NK-92 treated with Interleukin-12 subunit alpha and Interleukin-12 subunit beta, amount 100 ng/mL, for 24 hours (cell line): ENCODE data around the gene MRPL45.

Source experiments
- DNase-seq: peaks from one replicate; lab custom pipeline; 2025; lab: John Stamatoyannopoulos, UW

MRPL45 gene

DNA sequence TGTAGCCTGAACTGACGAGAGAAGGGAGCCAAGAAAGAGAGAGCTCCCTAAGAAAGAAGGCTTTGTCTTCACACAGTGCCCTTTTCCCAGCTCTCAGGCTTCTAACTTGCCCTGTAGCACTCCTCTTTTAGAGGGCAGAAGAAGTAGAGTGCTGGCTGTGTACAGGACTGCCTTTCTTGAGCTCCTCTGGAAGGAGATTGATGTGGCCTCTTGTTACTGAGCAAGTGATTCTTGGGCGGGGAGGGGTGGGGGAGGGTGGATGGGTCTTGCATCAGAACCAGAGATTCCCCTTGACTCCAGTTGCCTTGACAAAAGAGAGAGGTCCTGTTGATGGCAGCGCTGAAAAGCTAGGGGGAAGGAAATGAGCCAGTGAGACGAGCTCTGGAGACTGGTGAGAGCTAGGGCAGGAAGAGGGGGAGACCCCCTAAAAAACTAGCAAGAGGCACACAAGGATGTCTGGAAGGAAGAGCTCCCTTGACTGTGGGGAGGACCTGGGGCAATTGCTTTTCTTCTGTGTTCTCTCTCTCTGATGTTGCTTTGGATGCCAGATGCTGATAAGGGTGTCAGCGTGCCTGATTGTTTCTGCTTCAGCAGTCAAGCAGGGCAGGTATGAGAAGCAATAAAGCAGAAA is 28.4 kb downstream of the MRPL45 start:
- no peak for DNase-seq

DNA sequence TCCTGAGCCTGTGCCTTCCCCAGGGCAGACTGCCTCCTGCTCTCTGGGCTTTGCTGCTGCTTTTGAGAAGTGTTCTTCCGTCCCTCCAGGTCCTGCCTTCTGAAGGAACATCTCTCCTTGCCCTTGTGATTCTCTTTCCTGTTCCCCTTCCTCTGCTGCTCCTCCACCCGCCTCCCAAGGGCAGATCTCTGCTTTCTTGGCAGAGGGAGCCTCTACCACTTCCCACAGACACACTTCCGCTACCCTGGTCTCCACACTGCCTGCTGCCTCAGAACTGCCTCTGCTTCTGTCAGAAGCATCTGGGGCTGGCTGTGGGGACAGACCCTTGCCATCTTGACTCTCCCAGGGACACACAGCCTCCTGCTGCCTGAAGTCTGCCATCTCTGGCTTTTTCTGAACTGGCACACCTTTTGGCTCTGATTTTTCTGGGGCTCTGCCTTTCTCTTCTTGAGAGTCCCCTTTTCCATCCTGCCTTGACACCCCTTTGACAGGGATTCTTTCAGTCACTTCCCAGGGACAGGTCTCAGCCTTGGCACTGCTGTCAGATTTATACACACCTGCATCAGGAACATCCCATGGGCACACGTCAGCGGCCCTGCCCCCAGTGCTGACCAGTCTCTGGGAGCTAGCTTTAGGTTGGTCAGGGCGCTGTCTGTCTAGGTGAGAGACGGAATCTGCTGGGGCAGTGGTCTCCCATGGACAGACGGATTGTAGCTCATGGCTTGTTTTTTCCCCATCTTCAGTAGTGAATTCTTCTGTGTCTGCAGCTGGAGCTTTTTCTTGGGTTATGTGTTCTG is 30.2 kb downstream of the MRPL45 start:
- no peak for DNase-seq

DNA sequence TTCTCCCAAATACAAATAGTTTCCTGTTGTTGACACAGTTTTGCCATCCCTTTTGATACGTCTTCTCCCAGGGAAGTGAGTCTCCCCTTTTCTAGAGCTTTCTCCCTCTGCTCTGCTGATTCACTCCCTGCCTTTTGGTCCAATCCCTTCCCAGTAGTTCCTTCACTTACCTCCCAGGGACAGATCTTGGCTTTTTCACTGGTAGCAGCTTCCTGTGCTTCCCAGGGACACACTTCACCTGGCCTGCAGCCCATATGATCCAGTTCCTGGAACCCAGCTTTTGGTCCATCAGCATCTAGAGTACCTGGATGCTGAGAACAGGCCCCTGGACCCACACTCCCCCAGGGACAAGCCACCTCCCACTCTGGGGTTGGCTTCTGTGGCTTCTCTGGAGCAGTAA is 31.0 kb downstream of the MRPL45 start:
- DNase-seq = no peak

DNA sequence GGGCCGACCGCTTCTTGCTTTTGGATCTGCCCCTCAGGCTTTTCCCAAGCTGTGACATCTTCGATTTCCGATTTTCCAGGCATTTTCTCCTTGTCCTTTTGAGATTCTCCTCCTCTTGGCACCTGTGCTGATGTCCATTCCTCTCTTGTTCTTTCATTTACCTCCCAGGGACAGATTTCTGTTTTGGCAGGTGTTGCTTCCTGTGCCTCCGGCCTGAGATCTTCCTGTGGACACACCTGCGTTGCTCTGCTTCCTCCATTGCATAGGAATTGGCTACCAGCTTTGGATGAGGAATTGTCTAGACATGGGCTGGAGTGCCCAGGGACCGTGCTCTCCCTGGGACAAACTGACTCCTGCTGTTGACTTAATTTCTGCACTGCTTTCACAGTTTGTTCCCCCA is 31.7 kb downstream of the MRPL45 start:
- DNase-seq = no peak

DNA sequence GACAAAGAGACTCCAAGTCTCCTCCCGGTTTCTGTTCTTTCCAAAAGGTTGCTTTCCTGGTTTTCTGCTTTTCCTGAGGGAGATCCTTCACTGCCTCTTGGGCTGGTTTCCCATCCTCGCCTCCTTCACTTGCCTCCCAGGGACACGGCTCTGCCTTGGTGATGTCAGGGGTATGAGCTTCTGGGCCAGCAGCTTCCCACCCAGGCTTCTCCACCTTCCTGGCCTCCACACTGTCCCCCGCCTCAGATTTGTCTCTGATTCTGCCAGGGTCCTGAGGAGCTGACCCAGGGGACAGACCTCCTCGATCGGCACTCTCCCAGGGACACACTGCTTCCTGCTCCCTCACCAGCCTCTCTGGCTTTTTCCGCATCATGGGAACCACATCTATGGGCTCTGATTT is 32.3 kb downstream of the MRPL45 start:
- DNase-seq = no peak

DNA sequence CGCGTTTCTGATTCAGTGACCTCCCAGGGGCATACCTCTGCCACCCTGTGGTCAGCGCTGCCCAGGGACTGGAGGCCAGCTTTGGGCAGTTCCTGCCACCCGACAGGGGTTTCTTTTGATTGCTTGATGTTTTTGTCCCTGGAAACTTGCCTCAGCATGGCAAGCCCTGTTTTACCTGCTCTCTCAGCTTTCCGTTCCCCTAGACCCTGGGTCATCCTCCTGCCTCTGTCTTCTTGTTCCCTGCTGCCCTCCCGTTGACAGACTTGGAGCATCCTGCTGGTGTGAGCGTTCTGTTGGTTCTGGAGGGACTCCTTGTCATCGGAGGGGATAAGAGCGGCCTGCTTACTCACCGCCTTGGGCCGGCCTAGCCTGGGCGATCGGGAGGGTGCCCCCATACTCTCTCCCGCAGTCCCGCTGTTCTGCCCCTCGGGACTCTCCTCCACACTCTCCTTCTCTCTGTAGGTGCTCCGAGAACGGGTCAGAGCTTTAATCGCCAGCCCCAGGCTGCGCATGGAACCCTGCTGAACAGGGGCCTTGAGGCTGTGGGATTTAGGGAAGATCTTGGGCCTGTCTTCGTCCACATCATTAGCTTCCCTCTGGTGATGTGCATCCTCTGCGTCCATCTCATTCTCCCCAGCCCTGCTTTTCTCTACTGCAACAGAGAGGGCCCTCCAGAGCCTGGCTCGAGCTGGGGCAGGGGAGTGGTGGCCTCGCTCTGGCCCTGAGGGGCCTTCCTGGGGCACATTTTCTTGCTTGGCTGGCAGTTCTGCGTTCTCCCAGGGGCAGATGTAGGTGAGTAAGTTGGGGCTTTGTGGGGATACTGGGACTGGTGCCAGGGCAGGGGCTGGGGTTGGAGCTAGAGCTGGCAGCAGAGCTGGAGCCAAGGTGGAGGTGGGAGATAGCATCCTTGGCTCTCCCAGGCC is 33.1 kb downstream of the MRPL45 start:
- no peak for DNase-seq

DNA sequence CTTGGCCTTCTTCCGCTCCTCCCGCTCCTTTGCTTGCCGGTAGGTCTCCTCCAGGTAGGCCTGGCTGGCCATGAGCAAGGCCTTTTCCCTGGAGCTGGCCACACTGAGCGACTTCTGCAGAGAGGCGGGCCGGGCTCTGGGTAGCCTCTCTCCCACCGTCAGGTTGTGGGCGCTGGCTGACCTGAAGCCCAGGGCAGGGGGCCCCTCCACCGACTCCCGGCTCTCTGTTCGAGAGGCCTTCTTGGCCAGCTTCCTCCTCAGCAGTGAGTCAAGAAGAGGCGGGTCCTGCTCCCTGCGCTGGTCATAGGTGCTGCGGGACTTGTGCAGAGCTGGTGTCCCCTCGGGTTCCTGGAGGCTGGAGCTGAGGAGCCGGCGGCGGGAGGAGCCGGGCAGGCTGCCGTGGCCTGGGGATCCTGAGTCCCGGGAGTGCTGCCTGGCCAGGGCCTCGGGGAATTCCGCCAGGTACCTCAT is 34.0 kb downstream of the MRPL45 start:
- no peak for DNase-seq

DNA sequence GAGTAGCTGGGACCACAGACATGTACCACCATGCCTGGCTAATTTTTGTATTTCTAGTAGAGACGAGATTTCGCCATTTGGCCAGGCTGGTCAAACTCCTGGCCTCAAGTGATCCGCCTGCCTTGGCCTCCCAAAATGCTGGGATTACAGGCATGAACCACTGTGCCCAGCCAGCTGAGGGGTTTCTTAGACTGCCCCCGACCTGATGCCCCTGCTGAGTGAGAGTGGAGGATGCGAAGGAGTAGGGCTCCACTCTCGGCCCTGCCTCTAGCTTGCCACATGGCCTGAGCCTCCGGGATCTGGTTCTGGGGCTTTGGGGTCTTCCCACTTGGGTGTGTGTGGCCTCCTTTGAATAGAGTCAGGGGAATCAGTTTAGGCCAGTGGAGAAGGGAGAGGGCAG is 35.8 kb downstream of the MRPL45 start:
- no peak for DNase-seq

DNA sequence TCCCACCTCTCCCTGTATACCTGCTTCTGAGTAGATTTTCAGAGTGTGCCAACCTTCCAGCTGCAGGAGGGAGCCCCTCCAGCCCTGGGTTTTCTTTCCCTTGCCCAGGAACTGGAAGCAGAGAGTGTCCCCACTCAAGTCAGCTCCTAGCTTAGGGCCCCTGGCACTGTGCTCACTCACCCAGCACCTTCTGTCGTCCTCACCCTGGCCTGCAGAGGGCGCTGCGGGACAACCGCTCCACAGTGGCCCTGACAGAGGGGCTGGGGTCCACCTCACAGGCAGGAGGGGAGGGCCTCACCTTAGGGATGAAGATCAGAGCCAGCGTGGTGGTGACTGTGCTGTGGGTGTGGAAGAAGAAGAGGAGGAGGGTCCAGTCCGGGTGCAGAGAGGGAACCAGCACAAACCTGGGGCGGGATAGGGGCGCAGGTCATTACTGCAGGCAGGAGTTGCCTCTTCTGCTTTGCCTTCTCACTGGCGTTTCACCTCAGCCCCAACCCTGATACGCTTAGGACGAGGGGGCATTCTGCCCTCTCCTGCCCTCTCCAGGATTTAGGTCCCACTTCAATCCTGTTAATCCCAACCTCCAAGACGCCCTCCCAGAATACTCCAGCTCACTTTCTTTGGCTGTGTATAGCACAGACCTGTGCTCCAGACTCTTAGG is 36.8 kb downstream of the MRPL45 start:
- DNase-seq = peak; percentile 20

DNA sequence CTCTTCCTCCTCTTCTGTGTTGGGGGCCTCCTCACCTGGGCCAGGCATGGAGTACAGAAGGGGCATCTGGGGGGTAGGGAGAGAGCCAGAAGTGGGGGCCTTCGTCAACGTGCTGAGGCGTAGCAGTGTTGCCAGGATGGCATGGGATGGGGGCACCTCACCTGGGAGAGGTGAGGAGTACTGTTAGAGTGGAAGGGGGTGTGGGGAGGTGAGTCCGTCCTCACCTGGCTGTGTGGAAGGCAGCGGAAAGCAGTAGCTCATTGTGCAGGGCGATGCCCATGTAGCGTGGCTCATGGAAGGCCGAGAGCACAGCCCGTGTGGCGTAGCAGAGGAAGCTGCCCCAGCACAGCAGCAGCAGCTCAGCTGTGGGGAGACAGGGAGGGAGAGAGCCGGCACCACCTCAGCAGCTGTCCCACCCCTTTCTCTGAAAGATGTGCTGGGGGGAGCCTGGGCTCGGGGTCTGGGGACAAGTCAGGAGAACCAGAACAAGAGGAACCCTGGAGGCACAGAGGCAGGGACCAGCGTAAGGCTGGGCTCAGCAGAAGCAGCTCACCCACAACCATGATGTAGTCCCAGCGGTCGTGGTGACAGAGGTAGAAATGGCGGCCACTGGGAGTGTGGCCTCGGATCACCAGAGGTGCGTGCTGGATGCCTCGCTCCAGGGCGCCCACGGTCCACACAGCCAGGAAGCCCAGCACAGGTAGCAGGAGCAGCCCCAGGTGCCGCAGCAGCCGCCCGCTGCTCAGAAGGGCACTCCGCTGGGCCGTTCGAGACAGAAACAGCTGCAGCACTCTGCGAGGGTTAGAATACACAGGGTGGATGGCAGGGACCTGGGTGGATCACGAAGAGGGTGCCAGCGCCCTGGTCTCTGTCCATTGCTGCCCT is 37.8 kb downstream of the MRPL45 start:
- DNase-seq = no peak

DNA sequence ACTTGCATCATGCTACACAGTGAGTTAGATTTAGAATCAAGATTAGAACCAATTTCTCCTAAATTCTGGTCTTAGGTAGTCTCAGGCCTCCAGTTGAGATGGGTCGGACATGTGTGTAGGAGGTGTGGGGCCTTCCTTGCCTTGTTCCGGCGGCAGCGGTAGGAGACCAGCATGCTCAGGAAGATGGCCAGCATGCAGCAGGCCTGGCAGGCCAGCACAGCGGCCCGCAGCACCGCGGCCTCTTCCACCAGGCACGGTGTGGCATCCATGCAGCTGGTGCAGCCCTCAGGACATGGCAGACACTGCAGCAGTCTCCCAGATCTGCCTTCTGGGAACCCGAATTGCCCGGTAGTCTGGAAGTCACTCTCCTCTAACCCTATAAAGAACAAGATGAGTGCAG is 39.9 kb downstream of the MRPL45 start:
- no peak for DNase-seq

DNA sequence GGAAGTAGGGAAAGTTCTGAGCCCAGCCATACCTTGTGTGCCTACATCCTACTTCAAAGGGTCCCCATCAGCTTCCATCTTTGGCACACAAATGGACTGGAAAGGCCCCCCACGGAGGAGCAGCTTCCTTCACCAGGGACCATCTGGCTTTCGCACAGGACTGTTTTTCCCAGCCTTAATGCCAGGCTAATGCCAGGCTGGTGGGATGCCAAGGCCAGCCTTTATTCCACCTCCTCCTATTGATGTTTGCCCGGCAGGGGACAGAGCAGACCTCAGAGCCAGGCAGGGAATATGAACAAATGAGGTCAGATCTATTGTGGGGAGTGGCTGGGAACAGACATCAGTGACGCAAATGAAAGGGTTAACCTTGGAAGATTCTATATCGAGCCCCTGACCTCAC is 41.1 kb downstream of the MRPL45 start:
- no peak for DNase-seq

DNA sequence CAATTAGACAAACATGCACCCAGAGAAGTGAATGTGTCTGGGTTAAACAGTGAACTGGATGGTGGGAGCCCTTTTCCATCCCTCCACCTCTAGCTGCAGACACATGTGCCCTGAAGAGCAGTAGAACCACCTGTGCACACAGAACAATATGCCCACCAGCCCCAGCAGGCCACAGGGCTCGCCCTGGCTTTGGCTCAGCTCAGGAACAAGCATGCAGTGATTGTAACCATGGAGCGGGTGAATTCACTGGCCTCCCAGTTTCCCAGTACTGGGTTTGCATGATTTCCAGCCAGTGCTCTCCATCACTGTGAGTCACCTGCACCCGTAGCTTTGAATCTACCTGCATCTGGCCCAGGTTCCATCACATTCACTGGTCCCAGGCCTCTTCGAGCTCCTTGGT is 41.6 kb downstream of the MRPL45 start:
- DNase-seq = no peak

DNA sequence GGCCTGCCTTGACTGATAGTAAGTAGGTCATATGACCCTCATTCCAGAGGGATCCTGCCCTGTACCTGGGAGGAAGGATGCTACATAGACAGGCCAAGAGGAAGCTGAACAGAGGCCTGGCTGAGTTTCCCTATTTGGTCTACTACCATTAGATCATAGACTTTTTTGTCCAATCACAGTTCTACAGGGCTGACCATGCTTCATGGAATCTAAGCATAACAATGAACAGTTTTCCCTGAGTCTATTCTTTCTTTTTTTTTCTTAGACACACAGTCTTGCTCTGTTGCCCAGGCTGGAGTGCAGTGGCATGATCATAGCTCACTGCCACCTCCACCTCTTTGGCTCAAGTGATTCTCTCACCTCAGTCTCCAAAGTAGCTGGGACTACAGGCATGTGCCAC is 42.9 kb downstream of the MRPL45 start:
- DNase-seq = no peak

DNA sequence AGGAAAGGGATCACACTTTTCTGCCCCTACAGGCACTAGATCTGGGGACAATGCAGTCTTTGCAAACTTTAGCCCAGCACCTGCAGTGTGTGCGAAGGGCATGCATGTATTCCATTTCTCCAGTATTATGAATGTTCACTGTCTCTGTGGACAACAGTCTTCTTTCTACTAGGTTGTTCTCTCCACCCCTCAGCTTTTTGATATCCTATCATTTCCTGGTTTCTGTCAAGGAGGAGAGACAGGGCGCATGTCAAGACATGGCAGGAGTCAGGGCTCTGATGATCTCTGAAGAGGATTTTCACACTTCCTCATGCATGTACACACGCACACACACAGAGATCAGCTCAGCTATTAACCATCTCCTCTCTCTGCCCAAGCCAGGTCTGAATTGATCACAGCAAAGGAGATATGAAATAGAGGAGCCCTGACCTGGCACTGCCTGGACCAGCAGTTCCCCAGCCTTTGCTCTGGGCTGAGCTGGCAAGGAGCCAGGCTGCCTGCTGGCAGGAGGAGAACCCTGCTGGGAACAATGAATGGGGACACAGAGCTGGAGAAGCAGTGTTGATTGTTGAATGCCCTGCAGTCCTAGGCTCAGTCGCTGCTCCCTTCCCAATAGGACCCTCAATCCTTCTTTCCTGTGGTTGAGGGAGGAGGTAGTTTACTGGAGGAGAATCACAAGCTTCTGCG is 44.2 kb downstream of the MRPL45 start:
- DNase-seq = no peak

DNA sequence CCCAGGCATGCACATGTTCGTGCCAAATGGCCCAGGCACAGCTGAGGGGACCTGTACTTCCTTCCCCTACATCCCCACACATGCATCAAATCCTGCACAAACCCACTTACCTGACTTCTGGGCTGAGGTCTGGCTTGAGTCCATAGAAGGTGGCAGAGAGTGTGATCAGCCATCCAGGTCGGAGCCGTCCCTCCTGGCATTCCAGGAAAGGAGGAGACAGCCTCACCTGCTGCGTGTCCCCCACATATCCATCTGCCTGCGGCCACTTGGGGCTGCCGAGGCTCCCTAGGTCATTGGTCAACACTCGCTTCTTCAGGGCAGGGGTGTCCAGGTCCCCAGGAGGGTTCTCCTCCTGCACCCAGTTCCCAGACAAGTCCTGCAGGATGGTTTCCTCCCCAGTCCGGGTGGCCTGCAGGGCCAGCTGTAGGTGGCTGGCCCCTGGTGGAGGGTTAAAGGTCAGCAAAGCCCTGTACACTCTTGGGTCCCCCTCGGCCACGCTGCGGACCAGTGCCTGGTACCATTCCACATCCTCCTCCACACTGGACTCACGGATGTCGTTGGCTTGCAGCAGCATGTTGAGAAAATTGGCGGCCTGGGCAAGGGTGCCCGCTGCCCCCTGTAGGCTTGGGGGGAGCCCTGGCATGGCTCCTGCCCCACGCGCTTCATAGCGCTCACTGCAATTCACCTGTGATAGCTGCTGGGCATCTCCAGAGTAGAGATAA is 46.1 kb downstream of the MRPL45 start:
- no peak for DNase-seq

DNA sequence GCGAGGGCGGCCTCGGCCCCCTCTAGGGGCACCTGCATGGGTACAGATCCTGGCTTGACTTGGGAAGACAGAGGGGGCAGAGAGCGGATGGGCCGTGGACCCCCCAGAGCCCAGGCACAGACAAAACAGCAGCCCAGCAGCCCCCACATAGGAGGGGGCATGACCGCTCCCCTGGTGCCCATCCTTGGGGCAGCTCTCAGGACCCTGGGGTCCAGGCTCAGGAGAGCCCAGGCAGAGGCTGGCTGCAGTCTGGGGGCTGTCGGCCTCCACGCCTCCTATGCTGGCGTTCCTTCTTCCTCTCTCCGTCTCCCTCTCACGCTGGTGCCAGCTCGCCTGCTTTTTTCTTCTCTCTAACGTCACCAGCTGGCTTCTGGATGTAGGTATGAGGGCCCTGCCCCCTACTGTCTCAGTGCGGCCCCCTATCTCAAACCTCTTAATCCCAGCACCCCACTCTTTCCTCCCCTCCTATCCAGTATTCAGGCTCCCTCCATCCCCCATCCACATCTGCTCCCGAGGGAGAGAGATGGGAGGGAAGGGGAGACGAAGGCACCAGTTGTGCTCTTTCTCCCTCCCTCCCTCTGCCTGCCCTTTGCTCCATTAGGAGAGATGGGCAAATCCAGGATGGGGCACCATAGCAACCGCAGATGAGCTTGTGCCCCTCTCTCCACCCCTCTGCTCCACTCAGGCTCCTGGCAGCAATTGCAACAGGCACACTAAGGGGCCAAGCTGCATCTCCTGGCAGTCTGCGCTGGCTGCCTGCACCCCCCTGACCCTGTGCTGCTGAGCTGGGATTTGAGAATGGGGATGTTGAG is 46.8 kb downstream of the MRPL45 start, which contains the start of gene GPR179:
Gene GPR179, minus strand, starts transcription at position 349 of the 812 bp plus-strand sequence. Its CDS starts 167 bp downstream, at position 182.
- DNase-seq = no peak

DNA sequence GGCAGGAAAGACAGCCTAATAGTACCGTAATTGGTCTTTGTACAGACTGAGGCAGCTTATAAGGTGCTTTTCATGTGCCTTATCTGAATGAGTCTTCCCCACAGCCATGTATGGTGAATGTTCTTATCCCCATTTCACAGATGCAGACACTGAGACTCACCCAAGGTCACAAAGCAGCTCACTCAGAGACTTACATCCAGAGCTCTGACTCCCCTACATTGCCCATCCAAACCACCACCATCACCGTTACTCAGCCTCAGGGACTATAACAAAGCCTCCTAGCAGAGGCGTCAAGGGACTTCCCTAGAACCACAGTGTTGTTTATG is 47.4 kb downstream of the MRPL45 start:
- DNase-seq = no peak

DNA sequence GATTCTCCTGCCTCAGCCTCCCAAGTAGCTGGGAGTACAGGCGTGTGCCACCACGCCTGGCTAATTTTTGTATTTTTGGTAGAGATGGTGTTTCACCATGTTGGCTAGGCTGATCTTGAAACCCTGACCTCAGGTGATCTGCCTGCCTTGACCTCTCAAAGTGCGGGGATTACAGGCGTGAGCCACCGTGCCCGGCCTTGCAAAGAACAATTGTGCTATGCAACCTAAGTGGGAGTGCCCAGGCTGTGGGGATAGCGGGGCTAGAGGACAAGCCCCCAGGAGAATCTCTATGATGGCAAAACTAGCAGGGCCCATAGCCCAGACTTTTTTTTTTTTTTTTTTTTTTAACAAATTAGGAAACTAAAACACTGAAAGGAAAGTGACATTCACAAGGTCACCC is 48.8 kb downstream of the MRPL45 start:
- DNase-seq = no peak
